K562 (cell line): ENCODE data around the gene SLC1A2. TPM values are rescaled to one million over a fixed set of nuclear protein-coding genes. Genes with fewer than 3 reads are reported as not detected.

ENCODE experiments used
- ATAC-seq: fragments of 200-7000 bp; cut with Tn5 transposase; 3 replicates; pipeline ENCODE4 v1.9.1; 2020; ENCODE audit warnings: moderate library complexity
- BruUV-seq: library from RNA; stranded (reverse); fragments of 400-500 nt; replicated peaks from 2 replicates; lab custom pipeline; 2021; lab: Mats Ljungman, UMichigan
- CTCF ChIA-PET: fragments of 300-600 bp; formaldehyde crosslinking; extraction: SDS; loops from one replicate; lab custom pipeline; 2021; ENCODE audit warnings: low intra/inter-chr PET ratio; lab: Yijun Ruan, JAX
- POLR2A ChIA-PET: fragments of 300-600, 350-650 bp; sonication (Branson Sonifier 250); formaldehyde crosslinking; extraction: SDS; loops from one replicate; lab custom pipeline; 2021; ENCODE audit warnings: antibody characterized with exemption, inconsistent platforms; lab: Yijun Ruan, JAX
- DNase-seq, 4 experiments: peaks; one replicate each; pipeline versions ENCODE4 v3.0.0 to v3.0.0-alpha.2; 2011 to 2018; ENCODE audit warnings: low spot score in 3 of 4, mixed read lengths in 3 of 4; ENCODE audit errors: extremely low read depth in 1 of 4
- FAIRE-seq: peaks from 2 replicates; lab custom pipeline; 2011; peaks lifted over from hg19 to GRCh38; lab: Jason Lieb, UNC
- H2AFZ ChIP-seq: 2 replicates; pipeline ENCODE4 v1.6.0; 2011; ENCODE audit warnings: low read depth, low read length, control low read depth, inconsistent platforms
- H3K27ac ChIP-seq: fragments of 200-600 bp; 3 replicates; pipeline ENCODE4 v1.8.0; 2011; ENCODE audit warnings: low read depth, mild to moderate bottlenecking, control low read depth, inconsistent platforms, low read length, moderate library complexity, mixed read lengths; ENCODE audit errors: extremely low read depth
- H3K27me3 ChIP-seq, 2 experiments: fragments of 300-600 bp in 1 of 2; 2 replicates in 1 of 2; 3 replicates in 1 of 2; pipeline versions ENCODE4 v1.6.0 to v1.8.0; 2011; ENCODE audit warnings: inconsistent platforms in 2 of 2, low read length in 2 of 2, mild to moderate bottlenecking in 1 of 2, mixed read lengths in 1 of 2, moderate library complexity in 1 of 2; ENCODE audit not compliant: control insufficient read depth in 2 of 2, insufficient read depth in 2 of 2
- H3K36me3 ChIP-seq: fragments of 300-600 bp; 3 replicates; pipeline ENCODE4 v1.8.0; 2011; ENCODE audit warnings: mild to moderate bottlenecking, low read length, inconsistent platforms; ENCODE audit not compliant: control insufficient read depth, insufficient read depth
- H3K4me1 ChIP-seq, 2 experiments: fragments of 200-600 bp in 1 of 2; replicated peaks in 1 of 2; 2 replicates in 1 of 2; 3 replicates in 1 of 2; pipeline versions ENCODE4 v1.5.1 to v1.8.0; 2011; ENCODE audit warnings: inconsistent platforms in 2 of 2, low read length in 2 of 2, mild to moderate bottlenecking in 1 of 2, mixed read lengths in 1 of 2, moderate library complexity in 1 of 2; ENCODE audit not compliant: control insufficient read depth in 2 of 2, insufficient read depth in 2 of 2
- H3K4me2 ChIP-seq: 2 replicates; pipeline ENCODE4 v1.6.1; 2011; ENCODE audit warnings: low read length, control low read depth, inconsistent platforms, mixed read lengths; ENCODE audit not compliant: insufficient read depth
- H3K4me3 ChIP-seq: fragments of 200-600 bp; sonication (generic), shearing (Covaris generic); 2 replicates; pipeline ENCODE4 v1.5.1; 2016; ENCODE audit warnings: control low read depth, inconsistent platforms
- H3K79me2 ChIP-seq: fragments of 200-600 bp; 3 replicates; pipeline ENCODE4 v1.8.0; 2011; ENCODE audit warnings: low read length, inconsistent platforms; ENCODE audit not compliant: control insufficient read depth, insufficient read depth
- H3K9ac ChIP-seq, 2 experiments: 2 replicates each; pipeline versions ENCODE4 v1.6.0 to v1.6.1; 2011; ENCODE audit warnings: low read depth in 2 of 2, low read length in 2 of 2, control low read depth in 1 of 2, inconsistent platforms in 1 of 2, mild to moderate bottlenecking in 1 of 2, mixed read lengths in 1 of 2; ENCODE audit not compliant: insufficient read depth in 1 of 2
- H3K9me1 ChIP-seq: one replicate; pipeline ENCODE4 v1.6.0; 2011; ENCODE audit warnings: inconsistent platforms, mild to moderate bottlenecking, low read length, moderate library complexity; ENCODE audit not compliant: control insufficient read depth, insufficient read depth
- H3K9me3 ChIP-seq: replicated peaks from 2 replicates; pipeline ENCODE4 v1.5.1; 2011; ENCODE audit warnings: low read depth, low read length, inconsistent platforms; ENCODE audit not compliant: control insufficient read depth, insufficient read depth
- H4K20me1 ChIP-seq: replicated peaks from 2 replicates; pipeline ENCODE4 v1.6.1; 2011; ENCODE audit warnings: low read length, inconsistent platforms, mixed read lengths; ENCODE audit not compliant: control insufficient read depth, insufficient read depth
- GTF2F1 ChIP-seq: IDR thresholded peaks from 2 replicates; pipeline ENCODE4 v1.6.1; 2011; ENCODE audit warnings: low read depth, low read length, improper control_type of control experiment
- HNRNPLL ChIP-seq: fragments of 200-400 bp; formaldehyde crosslinking; IDR thresholded peaks from 2 replicates; pipeline ENCODE4 v1.6.1; 2017; ENCODE audit warnings: low read length, low read depth, mild to moderate bottlenecking; ENCODE audit not compliant: poor library complexity, severe bottlenecking
- LCOR ChIP-seq: sonication (generic); formaldehyde crosslinking; IDR thresholded peaks from 2 replicates; pipeline ENCODE4 v1.8.0; 2022; ENCODE audit warnings: mild to moderate bottlenecking, missing genetic modification reagents
- TAF15 ChIP-seq: fragments of 200-400 bp; formaldehyde crosslinking; IDR thresholded peaks from 2 replicates; pipeline ENCODE4 v1.6.1; 2017; ENCODE audit warnings: mild to moderate bottlenecking, low read depth, low read length, moderate library complexity
- ZNF140 ChIP-seq: fragments of 250-450 bp; sonication (Bioruptor Pico); IDR thresholded peaks from 2 replicates; pipeline ENCODE4 v1.8.0; 2021; ENCODE audit warnings: moderate library complexity, mild to moderate bottlenecking, inconsistent platforms
- ZNF512 ChIP-seq: IDR thresholded peaks from 2 replicates; pipeline ENCODE4 v1.6.1; 2016; ENCODE audit warnings: missing genetic modification characterization, missing compliant biosample characterization
- WGBS: fragments of 100-300 bp; shearing (Covaris generic); methylation state at CpG from one replicate; pipeline ENCODE4 v1.1.6; 2016; ENCODE audit warnings: low coverage, mixed read lengths; ENCODE audit not compliant: insufficient coverage; ENCODE audit errors: missing lambda C conversion rate; 5-methylcytosine and 5-hydroxymethylcytosine counted together
- in situ Hi-C: fragments of 300-500 bp; cut with MboI; formaldehyde crosslinking; loops from 4 replicates; pipeline ENCODE4 v1.15.0; 2018; ENCODE audit warnings: inconsistent platforms, mixed read lengths
- intact Hi-C: fragments of 100-400 bp; cut with micrococcal nuclease; formaldehyde crosslinking; loops from 2 replicates; pipeline ENCODE4 v1.14.2; 2022
- polyA plus RNA-seq, 8 experiments: library from polyadenylated mRNA; depleted of rRNA in 4 of 8; stranded (reverse) in 5 of 8; unstranded in 3 of 8; fragments of >200 nt; fragmentation: Nextera tagmentation in 2 of 8; fragmentation: Illumina TruSeq in 1 of 8; extraction: Ambion mirVana in 2 of 8; extraction: Trizol in 1 of 8; gene quantifications; 2 replicates each; pipeline versions ENCODE4 v1.2.1 to v1.2.3, GENCODE V29; 2011 to 2014; ENCODE audit warnings: inconsistent platforms in 1 of 8, missing spikeins in 1 of 8
- total RNA-seq, 7 experiments: library from RNA; depleted of rRNA in 6 of 7; stranded (reverse); fragments of >200 nt in 6 of 7; fragmentation: Illumina TruSeq in 2 of 7; extraction: Trizol in 2 of 7; gene quantifications; 2 replicates each; pipeline versions ENCODE4 v1.2.1 to v1.2.3, GENCODE V29; 2011 to 2021; ENCODE audit warnings: low replicate concordance in 1 of 7

Gene SLC1A2
- total and polyA plus RNA-seq, 9 of the 15 experiments (the other 6 are each of a cell fraction or from before 2014, with no cell fraction given) = 0.03 to 0.07 (median 0.04) TPM; not detected in 5

GRCh38 chr11:35214226-35214770 lies 205.1 kb downstream of the SLC1A2 start:
- H3K9me1 ChIP-seq = no peaks in the 10 kb centered on the region
- H3K36me3 ChIP-seq = no peaks in the 10 kb centered on the region
- DNase-seq (no peak), ATAC-seq (no peak), FAIRE-seq (no peak)
- H3K27me3 ChIP-seq = peaks cover 0 to 2% of the 10 kb centered on the region in 2 experiments; a peak in 2 of 5 replicates
- H3K4me1 ChIP-seq = no peaks in the 10 kb centered on the region
- H2AFZ ChIP-seq = no peak overlapping the region
- H3K9me3 ChIP-seq = no peaks in the 10 kb centered on the region
- no peak for TF ChIP-seq GTF2F1
- in situ Hi-C loops (no loop called here), intact Hi-C loops (no loop called here)
- CTCF ChIA-PET = no interaction called here
- no peak overlapping the region for H3K4me3 ChIP-seq
- no peak overlapping the region for H3K27ac ChIP-seq
- H3K79me2 ChIP-seq = no peaks in the 10 kb centered on the region
- H3K4me2 ChIP-seq = no peak overlapping the region
- no peaks in the 10 kb centered on the region; the same call in 1 of the 2 replicates for H4K20me1 ChIP-seq
- H3K9ac ChIP-seq = no peak overlapping the region
- POLR2A ChIA-PET = no interaction called here
- no TSS peak for BruUV-seq
- WGBS = 0% methylated on average over 2 of the region's 2 CpGs

- FAIRE-seq (no peak), DNase-seq (no peak), ATAC-seq (no peak)
- Histone ChIP-seq H3K27ac (no peak overlapping the region), H3K9ac (no peak overlapping the region), H3K4me1 (no peaks in the 10 kb centered on the region), H3K4me2 (no peak overlapping the region), H3K36me3 (no peaks in the 10 kb centered on the region), H3K9me3 (no peaks in the 10 kb centered on the region), H2AFZ (no peak overlapping the region), H4K20me1 (no peaks in the 10 kb centered on the region; the same call in 1 of the 2 replicates), H3K79me2 (no peaks in the 10 kb centered on the region), H3K4me3 (no peak overlapping the region), H3K9me1 (no peaks in the 10 kb centered on the region), H3K27me3 (peaks cover 0 to 2% of the 10 kb centered on the region in 2 experiments; a peak in 2 of 5 replicates)
- POLR2A ChIA-PET = no interaction called here
- TF ChIP-seq TAF15 = no peak
- TF ChIP-seq ZNF140 (CRISPR knock-in tag) = no peak
- TF ChIP-seq LCOR (CRISPR knock-in tag) = no peak
- TF ChIP-seq HNRNPLL = no peak
- TF ChIP-seq ZNF512 (tag) = no peak
- WGBS = 0% methylated on average over 3 of the region's 3 CpGs
- intact Hi-C loops (no loop called here), in situ Hi-C loops (no loop called here)
- CTCF ChIA-PET = no interaction called here
- no TSS peak for BruUV-seq
These were observed 207.4 kb downstream of the SLC1A2 start for GRCh38 chr11:35211952-35212351.
